ENCODE results near the gene DNAJB2.
A peak's percentile ranks its signal among the peaks of the same experiment; 100 is the strongest.
"Not testable (repeated sequence)": the region's sequence is repeated elsewhere in the genome, so short reads cannot be mapped to it uniquely, and the experiment has no call there.

DNAJB2 gene

DNA sequence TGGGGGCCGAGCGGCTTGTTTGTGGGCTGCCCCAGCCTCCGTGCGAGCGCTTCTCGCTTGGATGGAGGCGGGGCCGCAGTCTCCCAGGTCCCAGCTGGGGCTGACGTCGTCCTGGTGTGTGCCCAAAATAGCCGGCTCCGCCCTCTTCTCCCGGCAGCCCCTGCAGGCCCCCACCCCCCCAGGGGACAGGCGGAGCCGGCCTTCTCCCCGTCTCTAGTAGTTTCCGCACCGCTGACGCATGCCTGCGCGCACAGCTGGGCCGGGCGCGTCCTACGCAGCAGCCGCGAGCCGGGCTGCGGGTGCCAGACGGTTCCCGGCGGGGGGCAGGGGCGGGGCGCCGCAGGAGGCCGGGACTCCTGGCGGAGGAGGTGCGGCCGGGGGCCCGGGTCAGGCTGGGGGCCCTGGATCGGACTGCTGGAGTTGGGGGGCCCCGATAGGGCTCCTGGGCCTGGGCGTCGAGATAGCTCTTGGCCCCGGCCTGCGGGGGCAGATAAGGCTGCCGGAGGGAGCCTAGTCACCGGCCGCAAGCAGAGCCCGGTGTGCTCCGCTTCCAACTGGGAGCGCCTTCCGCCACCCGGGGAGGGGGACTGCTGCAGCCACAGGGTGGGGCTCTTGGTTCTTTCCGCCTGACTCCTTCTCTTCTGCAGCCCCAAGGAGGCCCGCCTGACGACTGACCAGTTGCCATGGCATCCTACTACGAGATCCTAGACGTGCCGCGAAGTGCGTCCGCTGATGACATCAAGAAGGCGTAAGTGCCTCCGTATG is at the start of gene DNAJB2:
Gene DNAJB2, plus strand, starts transcription at position 216 of the 765 bp plus-strand sequence. Its CDS starts 468 bp downstream, at position 684.
- DNase-seq = peak; percentile 97

DNA sequence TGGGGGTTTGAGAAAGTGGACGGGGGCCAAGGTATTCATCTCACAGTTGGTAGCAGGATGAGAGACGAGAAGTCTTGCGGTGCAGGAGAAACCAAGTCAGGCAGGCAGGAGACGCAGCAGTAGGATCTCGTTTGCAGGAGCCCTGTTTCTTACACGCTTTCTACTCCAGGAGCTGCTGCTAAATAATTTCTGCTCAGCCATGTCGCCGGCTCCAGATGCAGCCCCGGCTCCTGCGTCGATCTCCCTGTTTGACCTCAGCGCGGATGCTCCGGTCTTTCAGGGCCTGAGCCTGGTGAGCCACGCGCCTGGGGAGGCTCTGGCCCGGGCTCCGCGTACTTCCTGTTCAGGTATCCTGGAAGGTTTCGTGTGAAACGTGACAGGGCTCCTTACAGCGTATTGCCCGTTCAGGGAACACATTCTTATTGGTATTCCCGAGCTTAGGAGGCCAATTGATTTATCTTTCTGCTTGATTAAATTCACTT is 49.1 kb upstream of the DNAJB2 start:
- peak; percentile 22 to 28 for DNase-seq

DNA sequence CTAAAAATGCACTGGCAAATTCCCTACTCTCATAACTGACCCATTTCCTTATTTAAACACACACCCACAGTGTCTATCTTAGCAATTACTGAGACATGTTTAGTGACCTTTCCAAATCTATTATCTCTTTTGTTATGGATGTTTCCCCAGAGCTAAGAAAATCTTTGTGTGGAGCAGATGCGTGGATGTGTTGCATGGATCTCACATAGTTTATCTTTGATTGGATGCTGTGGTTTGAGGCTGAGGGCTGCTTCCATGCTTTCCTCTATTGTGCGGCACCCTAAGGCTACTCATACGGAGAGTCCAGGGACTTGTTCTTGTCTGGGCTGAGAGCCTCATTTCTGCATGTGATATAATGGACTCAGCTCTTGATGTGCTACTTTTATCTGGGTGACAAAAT is 44.8 kb upstream of the DNAJB2 start:
- no peak for DNase-seq

DNA sequence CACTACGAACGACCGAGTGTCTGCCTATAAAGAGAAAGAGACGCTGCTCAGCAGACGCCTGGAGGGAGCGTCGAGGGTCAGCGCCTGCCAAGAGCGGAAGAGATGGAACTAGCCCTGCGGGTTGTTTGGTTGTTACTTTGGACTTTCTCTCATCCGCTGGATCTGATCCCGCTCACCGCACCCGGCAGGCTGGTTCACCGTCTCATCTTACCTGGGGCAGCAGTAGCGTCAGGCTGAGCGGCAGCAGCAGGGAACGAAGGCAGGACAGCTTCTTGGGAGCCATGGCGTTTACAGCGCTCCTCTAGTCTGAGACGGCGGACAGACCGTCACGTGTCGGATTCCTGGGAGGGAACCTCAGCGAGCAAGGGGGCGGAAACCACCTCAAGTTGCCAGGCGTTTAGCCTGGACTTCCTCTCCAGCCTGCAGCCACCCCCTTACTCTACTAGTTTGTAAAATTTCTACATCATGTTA is 35.8 kb upstream of the DNAJB2 start:
- no peak for DNase-seq

DNA sequence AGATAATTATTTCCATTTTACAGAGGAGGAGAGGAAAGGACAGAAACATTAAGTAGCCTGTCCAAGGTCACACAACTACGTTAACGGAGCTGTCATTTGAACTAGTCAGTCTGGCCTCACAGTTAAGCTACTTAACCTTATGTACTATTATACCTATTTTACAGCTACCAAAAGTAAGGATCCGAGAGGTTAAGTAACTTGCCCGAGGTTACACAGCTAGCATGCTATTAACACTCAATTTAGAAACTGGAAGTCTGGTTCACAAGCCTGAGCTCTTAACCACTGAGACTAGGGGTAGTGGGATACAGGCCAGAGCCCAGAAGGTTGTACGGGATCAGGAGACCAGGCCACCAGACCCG is 34.4 kb upstream of the DNAJB2 start:
- DNase-seq = no peak

DNA sequence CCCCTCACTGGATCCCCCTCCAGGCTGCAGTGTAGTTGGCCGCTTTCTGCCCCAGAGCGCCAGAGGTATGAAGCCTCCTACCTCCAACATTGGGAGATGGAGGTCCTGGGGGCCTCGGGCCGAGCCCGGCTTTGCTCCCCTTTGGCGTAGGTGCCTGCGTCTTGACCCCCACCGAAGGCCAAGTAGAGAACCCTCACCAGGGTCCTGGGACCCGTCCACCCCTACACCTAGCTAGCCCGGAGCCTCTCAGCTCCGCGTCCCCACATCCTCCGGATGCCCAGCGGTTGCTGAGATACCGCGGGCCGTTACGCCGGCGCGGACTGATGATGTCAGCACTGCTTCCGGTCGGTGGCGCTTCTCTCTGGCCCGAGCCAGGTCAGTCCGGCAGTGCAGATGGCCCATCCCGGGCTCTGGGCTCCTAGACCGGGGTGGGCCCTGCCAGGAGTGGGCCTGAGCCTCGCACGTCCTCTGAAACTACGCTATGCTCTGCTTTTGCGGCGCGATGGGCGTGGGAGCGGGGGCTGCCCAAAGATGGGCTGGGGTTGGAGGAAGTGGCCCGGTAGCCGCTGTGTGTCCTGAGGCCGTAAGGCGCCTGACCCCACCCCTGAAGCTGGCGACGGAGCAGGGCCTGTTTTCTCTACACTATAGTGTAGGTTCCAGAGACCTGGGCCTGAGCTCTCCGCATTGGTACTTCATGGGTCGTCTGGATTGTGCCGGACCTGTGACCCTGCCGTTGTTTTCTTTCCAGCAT is 33.8 kb upstream of the DNAJB2 start, which contains the start of the genes GLB1L and STK16:
Gene GLB1L, minus strand, starts transcription at position 297 of the 751 bp plus-strand sequence. CDS start 1,871 bp downstream, outside the sequence.
Gene STK16, plus strand, starts transcription at position 332 of the 751 bp plus-strand sequence. CDS start 521 bp downstream, outside the sequence.
- DNase-seq = peak; percentile 85 to 91

DNA sequence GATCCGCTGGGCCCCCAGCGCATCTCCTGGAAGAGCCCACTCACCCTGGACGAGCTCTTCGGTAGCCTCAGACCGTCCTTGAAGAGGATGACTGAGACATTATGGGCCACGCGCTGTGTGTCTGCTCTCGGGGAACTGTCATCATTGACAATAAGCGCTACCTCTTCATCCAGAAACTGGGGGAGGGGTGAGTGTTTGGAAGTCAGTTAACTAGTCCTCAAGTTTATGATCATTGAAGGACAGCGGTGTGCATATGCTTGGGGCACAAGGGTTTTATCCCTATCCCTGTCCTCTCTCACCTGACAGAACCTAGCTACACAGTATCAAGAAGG is 33.3 kb upstream of the DNAJB2 start:
- DNase-seq = no peak

DNA sequence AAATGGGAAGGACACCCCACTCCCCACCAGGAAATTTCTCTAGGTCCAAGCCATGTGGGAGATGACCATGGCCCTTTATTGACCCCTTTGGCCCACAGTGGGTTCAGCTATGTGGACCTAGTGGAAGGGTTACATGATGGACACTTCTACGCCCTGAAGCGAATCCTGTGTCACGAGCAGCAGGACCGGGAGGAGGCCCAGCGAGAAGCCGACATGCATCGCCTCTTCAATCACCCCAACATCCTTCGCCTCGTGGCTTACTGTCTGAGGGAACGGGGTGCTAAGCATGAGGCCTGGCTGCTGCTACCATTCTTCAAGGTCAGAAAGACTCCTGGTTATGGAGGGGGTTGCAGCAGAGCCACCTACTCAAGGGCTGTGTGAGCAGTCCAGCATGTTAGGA is 32.6 kb upstream of the DNAJB2 start:
- no peak for DNase-seq

DNA sequence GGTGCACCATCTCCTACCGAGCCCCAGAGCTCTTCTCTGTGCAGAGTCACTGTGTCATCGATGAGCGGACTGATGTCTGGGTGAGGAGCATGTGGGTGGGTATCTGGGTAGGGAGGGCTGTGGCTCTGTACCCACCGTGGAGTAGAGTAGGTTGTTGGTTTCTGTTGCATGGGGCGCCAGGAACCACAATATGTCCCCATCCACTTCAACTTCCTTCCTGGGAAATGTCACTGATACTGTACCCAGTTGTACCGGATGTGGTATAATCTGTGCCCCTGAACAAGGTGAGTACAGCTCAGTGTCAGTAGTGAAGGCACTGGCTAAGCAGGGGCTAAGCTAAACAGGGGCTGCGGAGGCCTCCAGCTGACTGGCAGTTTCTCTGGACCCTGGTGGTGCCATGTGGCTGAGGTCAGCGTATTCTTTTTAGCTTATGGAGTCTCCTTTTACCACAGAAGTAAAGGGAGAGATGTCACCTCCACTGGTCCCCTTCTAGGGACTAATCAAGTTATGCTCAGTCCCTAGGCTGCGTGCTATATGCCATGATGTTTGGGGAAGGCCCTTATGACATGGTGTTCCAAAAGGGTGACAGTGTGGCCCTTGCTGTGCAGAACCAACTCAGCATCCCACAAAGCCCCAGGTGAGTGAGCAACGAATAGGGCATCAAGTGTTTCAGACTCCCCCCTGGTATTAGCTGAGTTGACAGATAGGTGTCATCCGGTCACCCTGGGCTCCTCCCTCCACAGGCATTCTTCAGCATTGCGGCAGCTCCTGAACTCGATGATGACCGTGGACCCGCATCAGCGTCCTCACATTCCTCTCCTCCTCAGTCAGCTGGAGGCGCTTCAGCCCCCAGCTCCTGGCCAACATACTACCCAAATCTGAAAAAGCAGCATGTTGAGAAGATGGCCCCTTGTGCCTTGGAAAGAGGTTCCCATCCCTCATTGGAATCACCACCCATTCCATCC is 31.2 kb upstream of the DNAJB2 start:
- no peak for DNase-seq

DNA sequence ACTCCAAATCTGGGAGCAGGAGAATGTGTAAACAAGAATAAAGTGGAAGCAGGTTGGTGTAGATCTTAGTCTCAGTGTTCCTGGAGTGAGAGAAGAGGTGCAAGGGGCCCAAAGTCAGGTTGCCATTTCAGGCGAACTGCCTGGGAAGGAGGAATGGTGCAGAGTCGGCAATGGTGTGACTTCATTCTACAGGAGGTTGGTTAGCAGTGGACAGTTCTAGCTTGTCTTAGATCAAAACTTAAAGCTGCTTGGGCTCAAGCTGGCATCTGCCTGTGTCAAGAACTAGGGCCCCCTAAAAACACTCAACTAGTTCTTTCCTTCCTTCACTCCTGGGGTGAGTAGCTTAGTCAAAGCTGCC is 30.3 kb upstream of the DNAJB2 start:
- DNase-seq = no peak

DNA sequence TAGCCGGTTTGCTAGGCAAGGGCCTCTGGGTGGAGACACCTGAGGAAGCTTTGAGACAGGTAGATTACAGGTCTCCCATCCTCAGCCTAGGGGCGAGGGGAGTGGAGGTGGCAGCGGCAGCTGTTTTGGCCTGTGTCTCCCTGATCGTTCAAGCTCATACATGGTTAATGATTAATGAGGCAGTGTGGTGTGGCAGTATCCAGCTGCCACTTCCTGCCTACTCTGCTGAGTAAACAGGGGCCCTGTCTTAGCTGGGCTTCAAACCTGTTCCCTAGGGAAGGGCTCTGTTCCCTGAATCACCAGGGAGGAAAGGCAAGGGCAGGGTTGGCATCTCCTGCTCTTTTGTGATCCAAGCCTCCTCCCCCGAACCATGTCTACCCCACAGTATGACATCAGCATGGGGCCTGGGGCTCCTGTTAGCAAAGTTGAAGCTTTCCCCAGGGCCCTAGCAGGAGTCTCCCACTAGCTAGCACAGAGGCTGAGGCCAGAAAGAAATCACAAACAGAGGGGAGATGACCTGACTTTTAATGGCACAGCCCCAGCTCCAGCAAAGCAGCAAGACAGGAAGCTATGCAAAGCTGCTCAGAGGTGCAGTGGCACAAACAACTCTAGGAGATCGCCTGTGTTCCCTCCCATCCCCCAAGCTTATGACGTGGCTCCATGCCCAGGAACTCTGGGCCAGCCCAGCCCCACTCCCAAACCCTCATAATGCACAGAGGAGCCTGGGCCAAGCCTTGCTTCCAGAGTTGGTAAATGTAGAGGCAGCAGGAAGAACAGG is 29.8 kb upstream of the DNAJB2 start:
- DNase-seq = peak; percentile 60 to 85

DNA sequence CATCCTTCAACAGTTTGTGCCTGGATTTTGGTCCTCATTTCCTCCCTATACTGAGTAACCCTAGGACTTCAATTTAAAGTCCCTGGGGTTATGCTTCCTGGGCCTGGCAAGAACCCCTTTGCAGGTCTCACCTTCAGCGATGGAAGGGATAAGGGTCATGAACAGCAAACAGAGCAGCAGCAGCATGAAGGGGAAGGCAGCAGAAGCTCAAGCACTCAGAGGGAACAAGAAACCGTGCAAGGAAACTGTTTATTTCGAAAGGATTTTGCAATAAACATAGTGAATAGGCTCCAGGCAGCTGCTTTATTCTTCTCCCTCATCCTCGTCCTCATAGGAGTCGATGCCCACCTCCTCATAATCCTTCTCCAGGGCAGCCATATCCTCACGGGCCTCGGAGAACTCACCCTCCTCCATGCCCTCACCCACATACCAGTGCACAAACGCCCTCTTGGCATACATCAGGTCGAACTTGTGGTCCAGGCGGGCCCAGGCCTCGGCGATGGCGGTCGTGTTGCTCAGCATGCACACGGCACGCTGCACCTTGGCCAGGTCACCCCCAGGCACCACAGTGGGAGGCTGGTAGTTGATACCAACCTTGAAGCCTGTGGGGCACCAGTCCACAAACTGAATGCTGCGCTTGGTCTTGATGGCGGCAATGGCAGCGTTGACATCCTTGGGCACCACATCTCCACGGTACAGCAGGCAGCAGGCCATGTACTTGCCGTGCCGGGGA is 29.0 kb upstream of the DNAJB2 start:
- DNase-seq = no peak

DNA sequence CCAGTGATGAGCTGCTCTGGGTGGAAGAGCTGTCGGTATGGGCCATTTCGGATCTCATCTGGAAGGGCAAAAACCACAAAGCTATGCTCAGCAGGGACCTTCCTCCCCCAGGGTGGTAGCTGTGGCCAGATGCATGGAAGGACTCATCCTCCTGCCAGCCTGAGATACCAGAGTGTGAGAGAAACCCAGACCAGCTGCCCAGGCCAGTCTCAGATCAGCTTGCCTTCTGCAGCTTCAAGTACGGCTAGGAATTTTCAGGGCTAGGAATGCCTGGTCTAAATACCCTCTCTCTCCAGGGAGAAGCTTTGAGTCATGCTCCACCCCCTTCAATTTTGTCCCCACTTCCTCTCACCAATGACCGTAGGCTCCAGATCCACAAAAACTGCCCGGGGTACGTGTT is 27.5 kb upstream of the DNAJB2 start:
- DNase-seq = no peak

DNA sequence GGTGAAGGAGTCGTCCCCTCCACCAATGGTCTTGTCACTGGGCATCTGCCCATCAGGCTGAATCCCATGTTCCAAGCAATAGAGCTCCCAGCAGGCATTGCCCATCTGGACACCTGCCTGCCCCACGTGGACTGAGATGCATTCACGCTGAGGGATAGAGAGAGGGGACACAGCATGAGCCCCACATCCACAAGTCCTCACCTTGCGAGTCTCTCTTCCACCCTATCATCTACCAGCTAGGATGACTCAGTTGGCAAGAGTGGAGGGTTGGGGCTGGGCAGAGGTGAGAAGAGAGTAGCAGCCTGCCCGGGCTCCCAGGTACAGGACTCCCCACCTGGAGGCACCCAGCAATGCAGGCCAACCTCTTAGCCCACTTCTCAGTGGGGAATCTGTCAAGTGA is 27.1 kb upstream of the DNAJB2 start:
- DNase-seq = peak in 1 of 2 experiments; percentile 53

DNA sequence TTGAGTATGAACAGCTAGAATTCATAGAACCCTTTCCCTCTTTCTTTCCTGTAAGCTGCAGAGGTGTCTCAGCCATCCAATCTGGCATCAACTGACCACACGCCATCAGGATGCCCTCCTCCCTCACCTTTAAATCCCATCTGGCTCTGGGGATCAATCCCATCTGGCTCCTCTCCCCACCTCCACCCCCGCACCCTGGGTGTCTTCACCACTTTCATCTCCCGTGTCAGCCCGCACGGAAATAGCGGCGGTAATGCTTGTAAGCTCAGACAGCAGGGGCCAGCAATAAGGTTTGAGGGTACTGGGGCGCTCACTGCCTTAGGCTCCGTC is 26.6 kb upstream of the DNAJB2 start:
- no peak for DNase-seq

DNA sequence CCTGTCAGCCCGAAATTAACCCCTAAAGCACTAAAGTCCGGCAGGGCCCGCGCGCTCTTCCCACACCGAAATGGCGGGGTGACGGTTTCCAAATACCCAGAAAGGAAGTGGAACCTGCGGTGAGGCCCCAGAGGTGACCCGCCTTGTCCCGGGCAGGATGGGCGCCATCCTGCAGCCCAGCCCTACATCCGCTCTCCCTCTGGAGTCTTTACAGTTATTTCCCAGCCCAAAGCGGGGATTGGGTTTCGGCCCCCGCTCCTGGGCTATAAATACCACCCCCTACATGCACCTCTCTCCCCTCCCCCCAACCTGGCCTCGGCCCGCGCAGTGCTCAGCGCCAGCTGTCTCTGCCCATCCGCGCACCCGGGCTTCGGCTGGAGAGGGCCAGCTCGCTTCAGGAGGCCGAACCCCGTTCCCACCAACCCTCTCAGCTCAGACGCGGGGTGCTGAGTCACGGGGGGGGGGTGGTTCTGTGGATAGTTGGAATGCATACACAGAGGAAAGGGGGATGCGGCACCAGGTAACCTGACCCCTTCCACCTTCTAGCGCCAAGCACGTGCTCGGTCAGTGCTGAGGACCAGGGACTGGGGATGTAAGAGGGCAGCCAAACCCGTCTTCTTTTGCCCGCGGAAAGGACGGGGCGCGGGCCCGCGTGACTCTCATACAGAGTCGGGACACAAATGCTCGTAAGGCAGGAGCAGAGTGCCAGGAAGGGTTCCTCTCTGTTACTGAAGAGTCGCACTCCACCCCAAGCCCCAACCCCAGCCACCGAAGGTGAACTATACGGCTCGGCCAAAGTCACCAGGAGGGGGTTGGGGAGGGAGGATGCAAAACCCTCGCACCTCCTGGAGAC is 26.0 kb upstream of the DNAJB2 start, which contains the start of gene TUBA4B:
Gene TUBA4B, plus strand, starts transcription at position 344 of the 853 bp plus-strand sequence. Its CDS starts 165 bp downstream, at position 509.
- peak; percentile 38 to 54 for DNase-seq

DNA sequence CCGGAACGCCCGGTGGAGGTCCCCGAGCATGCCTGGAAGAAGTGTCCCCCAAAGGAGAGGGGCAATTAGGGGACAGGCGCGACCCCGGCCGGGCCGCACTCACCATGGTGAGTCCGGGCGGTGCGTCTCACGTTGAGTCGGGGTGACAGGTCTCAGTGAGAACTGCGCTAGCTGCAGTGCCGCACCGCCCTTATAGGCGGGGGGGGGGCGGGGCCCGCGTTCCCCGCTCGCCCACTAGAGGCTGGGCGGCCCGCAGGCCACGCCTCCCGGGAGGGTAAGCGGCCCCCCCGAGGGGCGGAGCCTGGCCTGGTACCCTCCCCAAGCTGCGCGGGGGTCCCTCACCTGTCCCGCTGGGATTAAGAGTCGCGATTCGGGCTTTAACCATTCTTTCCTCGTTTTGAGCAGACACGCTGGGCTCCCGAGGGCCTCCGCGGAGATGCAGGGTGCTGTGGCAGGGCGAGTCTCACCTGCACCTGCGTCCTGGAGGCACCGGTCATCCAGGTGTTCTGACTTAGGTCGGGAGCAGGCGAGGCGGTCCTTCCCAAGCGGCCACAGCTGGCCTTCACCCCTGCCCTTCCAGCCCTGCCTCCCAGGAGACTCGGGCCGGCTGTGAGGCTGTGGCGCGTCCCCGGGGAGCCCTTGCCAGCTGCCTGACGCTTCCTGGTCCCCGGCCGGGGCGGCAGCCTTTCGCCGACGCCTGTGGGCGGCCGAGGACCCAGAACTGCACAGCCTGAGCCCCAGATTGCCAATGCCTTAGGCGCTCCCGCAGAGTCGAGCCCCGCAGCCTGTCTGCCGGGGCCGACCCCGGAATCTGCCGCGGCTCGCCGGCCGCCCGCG is 25.2 kb upstream of the DNAJB2 start, which contains the start of gene TUBA4A:
Gene TUBA4A, minus strand, starts transcription at position 166 of the 837 bp plus-strand sequence. Its CDS starts 60 bp downstream, at position 106.
- peak; percentile 83 to 87 for DNase-seq

DNA sequence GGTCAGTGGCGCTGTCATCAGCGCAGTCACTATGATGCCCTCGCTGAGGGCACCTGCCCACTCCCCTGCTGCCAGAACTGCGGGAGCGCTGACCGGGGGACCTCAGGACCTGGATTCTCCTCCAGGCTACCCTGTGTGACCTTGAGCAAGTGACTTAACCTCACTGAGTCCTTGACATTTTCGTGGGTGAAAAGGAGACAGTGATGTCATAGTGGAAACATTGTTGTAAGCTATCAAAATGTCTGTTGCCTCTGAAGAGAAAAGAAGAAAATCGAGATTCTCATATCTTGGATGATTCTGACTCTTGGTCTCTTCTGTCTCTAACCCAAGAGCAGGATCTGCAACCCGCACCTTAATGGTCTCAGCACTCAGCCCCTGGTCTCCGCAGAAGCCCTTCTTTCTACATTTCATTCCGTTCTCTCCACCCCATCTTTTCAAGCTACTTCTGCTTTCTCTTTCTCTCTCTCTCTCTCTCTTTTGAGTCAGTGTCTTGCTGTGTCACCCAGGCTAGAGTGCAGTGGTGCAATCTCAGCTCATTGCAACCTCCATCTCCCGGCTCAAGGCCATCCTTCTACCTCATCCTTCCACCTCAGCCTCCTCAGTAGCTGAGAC is 24.5 kb upstream of the DNAJB2 start:
- no peak for DNase-seq

DNA sequence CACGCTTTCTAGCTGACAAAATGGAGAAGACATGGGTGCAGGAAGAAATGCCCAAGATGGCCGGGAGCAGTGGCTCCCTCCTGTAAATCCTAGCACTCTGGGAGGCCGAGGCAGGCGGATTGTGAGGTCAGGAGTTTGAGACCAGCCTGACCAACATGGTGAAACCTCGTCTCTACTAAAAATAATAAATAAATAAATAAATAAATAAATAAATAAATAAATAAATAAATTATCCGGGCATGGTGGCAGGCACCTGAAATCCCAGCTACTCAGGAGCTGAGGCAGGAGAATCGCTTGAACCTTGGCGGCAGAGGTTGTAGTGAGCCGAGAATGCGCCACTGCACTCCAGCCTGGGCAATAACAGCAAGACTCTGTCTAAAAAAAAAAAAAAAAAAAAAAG is 20.2 kb upstream of the DNAJB2 start:
- not testable (repeated sequence) for DNase-seq

All from NCI-H2081 (cell line).